Measurements from ENCODE around the gene CHRNB1.

Gene CHRNB1, protein sequence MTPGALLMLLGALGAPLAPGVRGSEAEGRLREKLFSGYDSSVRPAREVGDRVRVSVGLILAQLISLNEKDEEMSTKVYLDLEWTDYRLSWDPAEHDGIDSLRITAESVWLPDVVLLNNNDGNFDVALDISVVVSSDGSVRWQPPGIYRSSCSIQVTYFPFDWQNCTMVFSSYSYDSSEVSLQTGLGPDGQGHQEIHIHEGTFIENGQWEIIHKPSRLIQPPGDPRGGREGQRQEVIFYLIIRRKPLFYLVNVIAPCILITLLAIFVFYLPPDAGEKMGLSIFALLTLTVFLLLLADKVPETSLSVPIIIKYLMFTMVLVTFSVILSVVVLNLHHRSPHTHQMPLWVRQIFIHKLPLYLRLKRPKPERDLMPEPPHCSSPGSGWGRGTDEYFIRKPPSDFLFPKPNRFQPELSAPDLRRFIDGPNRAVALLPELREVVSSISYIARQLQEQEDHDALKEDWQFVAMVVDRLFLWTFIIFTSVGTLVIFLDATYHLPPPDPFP

DNA sequence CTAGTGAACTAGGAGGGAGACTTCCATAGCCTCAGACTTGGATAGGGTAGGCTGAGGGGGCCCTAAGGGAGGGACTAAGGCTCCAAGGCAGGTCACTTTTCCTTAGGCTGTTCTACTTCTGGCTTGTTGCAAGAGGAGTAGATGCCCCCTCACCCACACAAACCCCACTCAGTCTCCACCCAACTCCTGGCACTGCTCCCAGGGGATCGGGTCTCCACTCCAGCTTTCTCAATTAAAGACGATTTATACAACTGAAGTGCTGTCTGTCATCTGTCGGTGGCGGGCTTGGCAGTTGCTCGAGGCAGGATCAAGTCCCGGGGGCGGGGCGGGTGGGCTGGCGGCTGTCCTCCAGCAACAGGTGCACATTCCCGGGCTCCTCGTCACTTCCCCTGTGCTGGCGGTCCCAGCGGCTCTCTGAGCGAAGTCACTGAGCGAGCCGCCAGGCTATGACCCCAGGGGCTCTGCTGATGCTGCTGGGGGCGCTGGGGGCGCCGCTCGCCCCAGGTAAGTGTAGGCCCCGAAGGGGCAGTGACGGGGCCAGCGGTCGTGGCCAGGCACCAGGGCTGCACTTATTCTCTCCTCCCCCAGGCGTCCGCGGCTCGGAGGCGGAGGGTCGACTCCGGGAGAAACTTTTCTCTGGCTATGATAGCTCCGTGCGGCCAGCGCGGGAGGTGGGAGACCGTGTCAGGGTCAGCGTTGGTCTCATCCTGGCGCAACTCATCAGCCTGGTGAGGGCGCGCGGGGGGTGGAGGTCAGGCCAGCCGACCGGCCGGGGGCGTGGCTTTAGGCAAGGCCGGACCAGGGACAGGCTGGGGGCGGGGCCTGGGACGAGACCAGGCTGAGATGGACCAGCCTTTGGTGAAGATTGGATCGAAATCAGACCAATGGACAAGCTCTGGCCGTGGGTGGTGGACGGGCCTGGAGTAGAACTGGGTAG, at the start of gene CHRNB1:
Gene CHRNB1, plus strand, starts transcription at position 380 of the 937 bp plus-strand sequence. Its CDS starts 67 bp downstream, at position 447.
- DNase-seq (ENCODE audit: low read depth), result no peak

DNA sequence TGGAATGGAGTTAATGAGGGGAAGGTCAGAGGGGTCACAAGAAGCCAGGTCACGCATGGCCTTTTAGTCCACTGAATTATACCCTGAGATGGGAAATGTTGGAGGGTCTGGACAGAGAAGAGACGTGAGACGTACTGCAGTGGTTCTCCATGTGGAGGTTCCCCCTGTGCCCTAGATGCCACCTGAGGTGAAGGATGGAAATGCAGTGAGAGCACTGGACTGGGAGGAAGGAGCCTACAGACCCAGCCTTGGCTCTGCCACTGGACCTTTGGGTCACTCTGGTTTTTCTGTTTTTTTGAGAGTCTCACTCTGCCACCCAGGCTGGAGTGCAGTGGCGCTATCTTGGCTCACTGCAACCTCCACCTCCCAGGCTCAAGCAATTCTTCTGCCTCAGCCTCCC, 48.7 kb upstream of the CHRNB1 start:
- DNase-seq (ENCODE audit: low read depth), result no peak

DNA sequence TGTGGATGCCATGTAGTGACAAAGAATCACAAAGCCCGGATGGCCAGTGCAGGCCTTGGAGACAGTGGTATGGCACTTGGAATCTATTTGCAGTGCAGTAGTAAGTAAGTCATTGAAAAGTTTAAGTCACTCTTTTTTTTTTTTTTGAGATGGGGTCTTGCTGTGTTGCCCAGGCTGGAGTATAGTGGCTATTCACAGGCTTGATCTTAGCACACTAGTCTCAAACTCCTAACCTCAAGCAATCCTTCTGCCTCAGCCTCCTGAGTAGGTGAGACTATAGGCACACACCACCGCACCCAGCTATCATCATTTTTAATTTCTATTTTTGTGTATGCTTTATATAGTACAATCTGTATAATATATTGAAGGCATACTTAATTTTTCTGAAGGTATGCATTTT, 46.2 kb upstream of the CHRNB1 start:
- DNase-seq (ENCODE audit: low read depth), result no peak

DNA sequence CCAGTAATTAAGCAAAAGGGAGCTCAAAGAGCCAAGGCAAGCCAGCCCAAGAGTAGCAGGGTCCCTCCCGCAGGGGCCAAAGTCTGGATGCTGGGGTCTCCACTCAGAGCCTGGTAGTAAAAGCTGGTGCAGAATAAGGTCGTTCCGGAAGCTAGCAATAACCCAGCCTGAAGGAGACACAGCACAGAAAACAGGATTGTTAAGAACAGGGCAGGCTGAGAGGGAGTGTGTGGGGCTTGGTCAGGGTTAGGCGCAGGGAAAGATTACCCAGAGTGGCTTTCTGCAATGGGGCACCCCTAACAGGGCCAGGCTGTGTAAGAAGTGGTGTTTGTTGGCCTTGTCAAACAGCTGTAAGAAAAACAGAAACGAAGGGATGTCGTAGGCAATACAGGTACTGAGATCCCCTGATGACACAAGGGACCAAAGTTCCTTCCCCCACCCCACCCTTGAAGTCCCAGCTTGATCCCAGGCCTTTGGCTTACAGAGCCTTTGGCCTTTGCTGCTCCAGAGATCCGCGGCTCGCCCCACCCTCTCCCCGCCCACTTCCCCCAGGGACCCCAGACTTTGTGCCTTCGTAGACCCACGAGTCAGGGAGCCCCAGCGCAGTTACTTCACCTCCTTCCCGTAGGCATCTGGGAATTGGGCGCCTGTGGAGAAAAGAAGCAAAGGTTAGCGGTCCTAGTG, 41.7 kb upstream of the CHRNB1 start:
- no peak for DNase-seq (ENCODE audit: low read depth)

DNA sequence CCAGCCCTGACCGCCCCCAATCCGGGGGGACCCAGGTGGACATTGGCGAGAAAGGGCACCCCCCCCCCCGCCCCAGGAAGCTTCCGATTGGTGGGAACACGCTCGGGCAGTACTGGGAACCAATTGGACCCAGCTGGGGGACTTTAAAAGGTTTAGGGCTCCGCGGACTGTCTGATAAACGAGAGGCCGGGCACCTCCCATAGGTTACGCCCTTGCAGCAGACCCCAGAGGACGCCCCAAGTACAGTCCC, 41.2 kb upstream of the CHRNB1 start:
- no peak for DNase-seq (ENCODE audit: low read depth)

DNA sequence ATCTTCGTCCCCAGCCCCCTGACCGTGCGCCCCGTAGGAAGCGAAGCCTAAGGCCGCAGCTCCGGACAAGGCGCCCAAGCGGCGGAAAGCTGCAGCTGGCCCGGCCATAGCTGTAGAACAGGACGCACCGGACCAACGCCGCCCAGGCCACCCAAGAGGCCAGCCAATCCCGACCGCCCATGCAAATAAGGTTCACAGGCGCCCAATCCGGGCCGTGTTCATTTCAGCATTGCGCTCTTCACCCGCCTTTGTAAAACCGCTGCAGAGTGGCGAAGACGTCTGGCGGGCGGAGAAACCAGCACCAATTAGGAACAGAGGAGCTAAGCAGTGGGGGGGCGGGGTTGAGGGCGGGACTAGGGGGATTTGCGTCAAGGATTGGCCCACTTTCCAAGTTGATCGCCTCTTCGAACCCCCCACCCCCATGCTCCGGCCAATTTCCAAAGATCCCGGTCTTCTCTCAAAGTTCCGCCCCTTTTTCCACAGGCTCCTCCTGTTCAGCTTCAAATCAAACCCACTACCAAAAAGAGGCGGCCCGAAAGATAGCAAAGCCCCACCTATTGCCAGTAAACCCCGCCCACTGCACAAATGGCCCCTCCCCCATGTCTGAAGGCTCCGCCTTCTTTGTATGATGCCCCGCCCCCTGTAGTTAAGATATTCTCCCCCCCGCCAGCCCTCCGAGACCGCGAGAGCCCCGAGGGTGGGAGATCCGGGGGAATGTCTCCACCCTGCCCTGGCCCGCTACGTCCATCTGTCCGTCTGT, 40.7 kb upstream of the CHRNB1 start, which contains the start of gene TMEM256:
Gene TMEM256, minus strand, starts transcription at position 121 of the 760 bp plus-strand sequence. Its CDS starts 13 bp downstream, at position 108.
- DNase-seq (ENCODE audit: low read depth), result peak; percentile 98

DNA sequence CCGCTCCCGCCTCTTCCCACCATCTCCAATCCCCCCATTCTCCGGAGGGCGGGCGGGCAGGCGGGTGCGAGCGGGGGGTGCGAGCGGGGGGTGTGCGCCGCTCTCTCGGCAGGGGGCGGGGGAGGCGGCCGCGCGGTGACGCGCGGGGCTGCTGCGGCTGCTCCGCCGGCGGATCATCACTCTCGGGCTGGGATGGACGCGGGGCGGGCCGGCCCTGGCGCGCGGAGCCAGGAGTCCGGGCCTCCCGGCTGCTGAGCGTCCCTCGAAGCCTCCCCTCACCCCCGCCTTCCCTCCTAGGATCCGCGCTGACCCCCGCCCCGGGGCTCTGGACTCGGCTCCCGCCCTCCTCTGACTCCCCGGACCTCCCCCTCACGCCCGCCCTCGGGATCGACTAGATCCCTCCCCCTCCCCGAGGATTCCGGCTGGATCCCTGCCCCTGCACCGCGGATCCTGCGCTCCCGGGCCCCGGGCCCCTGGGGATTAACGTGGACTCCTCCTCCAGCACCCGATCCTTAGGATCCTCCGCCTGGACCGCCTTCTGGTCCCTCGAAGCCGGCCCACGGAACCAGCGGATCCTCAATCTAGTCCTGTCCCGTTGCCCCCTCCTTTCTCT, 40.0 kb upstream of the CHRNB1 start:
- DNase-seq (ENCODE audit: low read depth), result no peak

DNA sequence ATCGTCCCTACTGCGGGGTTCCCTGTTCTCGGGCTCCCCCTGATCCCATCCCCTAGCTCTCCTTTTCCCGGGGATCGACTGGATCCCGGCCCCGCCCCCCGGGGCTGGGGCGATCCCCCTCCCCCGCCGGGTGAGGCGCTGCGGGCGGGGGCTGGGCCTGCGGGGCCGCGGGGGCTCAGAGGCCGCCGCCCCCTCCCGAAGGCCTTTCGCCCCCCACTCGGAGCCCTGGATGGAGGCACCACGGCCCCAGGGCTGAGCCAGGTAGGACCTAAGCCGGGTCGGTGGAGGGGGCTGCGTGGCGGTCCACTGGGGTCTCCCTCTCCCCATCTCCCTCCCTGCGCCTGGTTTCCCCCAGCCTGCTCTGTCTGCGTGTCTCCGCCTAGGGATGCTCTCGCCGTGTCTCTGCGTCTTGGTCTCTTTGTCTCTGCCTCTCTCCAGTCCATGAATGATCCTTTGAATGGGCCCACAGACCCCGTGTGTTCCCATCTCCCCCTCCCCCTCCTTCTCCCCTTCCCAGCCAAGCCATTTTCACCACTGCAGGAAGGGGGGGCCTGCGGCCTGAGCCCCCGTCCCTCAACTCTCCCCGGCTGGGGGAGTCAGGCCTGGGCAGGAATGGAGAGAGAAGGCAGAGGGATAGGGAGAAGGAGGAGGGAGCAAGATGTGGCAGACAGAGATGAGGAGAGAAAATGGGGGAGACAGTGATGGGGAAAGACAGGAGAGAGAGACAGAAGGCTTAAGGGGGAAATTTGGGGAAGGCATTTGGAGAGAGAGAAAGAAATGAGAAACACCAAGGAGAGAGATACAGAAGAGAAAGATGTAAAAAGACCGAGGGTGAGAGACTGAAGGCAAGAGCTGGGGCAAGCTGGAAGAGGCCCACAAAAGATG, 39.3 kb upstream of the CHRNB1 start:
- DNase-seq (ENCODE audit: low read depth), result no peak

DNA sequence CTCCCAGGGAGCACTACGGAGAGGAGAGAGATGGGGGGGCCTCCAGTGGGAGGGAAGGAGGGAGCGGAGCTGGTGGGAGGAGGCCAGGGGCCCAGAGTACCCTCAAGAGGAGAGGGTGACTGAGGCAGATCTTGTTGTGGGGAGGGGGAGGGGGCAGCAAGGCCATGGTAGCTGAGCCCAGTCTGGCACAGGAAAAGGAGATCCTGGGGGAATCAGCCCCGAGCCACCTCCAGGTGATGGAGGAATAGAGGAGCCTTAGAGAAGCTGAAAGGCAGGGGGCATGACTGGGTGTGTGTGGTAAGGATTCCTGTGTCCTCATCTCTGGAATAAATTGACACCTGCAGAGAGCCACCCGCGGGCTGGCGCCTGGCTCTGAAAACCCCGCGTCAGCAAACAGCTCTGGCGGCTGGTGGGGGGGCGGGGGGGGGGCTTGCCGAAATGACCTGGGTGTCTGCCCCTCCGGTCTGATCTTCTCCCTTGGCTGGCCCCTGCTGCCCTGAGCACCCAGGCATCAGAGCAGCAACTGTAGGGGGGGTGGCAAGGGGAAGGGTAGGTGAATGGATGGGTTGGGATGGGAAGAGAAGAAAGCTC, 38.5 kb upstream of the CHRNB1 start:
- no peak for DNase-seq (ENCODE audit: low read depth)

DNA sequence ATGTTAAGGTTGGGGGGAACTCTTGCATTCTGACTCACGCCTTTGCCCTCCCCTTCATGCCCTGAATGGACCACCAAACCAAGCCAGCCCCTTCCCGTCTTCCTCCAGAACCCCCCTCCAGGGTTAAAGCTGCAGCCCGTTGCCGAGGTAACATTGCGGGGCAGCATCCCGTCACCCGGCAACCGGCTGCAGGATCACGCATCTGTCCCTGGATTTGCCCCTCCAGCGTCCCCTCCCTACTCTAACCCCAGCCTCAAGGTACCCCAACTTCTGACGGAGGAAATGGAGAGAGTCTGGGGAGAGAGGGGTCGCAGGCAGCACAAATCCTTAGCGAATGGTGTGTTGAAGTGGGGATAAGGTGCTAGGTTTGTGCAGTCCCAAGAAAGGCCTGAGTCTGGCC, 37.8 kb upstream of the CHRNB1 start:
- no peak for DNase-seq (ENCODE audit: low read depth)

DNA sequence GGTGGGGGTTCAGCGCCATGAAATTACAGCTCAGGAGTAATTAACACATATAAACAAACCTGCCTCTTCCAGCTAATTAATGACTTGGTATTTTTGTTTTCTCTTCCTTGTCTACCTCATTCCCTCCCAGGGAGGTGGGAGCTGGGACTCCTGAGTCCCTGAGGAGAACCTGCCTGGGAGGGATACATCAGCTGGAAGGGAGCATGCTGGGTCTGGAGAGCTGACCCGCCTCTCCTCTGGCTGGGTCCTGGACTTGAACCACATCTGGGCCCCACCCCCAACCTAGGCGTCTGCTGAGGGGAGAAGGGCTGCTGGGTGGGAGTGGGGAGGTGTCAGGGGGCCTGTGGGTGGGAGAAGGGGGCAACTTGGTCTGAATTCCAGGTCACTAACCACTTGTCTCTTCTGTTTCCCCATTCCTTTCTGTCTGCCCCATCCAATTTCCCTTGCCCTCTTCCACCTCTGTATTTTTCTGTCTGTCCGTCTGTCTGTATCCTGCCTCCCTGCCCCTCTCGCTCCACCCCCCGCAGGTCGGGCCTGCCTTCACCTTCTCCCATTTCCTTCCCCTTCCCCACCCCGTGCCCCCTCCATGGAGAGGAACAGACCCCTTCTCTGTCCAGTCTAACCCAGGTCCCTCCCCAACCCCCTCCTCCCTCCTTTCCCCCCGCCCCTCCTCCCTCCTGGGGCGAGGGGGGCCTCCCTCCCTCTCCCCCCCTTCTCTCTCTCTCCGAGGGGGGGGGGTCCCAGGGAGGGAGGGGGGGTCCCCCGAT, 37.2 kb upstream of the CHRNB1 start, which contains the start of gene NLGN2:
Gene NLGN2, plus strand, starts transcription at position 361 of the 767 bp plus-strand sequence. CDS start 411 bp downstream, outside the sequence.
- no peak for DNase-seq (ENCODE audit: low read depth)

DNA sequence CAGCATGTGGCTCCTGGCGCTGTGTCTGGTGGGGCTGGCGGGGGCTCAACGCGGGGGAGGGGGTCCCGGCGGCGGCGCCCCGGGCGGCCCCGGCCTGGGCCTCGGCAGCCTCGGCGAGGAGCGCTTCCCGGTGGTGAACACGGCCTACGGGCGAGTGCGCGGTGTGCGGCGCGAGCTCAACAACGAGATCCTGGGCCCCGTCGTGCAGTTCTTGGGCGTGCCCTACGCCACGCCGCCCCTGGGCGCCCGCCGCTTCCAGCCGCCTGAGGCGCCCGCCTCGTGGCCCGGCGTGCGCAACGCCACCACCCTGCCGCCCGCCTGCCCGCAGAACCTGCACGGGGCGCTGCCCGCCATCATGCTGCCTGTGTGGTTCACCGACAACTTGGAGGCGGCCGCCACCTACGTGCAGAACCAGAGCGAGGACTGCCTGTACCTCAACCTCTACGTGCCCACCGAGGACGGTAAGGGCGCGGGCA, 36.6 kb upstream of the CHRNB1 start:
- DNase-seq (ENCODE audit: low read depth), result no peak

DNA sequence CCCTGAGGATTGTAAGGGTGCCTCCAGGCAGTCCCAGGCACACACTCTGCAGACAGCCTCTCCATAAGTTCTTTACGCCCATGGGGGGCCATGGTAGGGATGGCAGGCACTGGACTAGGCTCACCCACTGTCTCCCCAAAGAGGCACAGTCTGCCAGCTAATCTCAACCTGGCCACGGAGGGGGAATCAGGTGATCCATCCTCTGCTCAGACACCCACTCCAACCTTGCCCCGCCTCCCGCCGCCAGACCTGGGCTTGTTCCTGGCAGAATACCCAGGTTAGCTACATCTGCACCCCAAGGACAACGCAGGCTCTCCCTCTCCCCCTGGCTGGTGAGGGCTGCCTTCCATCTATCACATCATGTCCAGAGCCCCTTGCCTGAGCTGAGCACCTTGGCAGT, 36.0 kb upstream of the CHRNB1 start:
- no peak for DNase-seq (ENCODE audit: low read depth)

DNA sequence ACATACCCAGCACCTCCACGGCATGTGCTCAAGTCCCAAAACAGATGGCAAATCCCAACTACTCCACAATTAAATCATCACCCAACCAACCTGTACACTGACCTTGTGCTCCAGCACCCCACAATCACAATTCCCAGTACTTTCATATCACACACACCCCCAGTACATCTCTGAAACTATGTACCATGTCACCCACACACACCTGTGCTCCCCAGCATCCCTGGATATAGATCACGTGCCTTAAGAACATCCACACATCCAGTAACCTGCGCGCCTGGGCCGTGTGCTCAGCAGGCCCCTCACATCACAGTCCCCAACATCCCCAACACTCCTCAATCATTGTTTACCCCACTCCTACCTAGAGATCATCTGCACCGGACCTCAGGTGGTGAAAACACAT, 35.1 kb upstream of the CHRNB1 start:
- DNase-seq (ENCODE audit: low read depth), result no peak

DNA sequence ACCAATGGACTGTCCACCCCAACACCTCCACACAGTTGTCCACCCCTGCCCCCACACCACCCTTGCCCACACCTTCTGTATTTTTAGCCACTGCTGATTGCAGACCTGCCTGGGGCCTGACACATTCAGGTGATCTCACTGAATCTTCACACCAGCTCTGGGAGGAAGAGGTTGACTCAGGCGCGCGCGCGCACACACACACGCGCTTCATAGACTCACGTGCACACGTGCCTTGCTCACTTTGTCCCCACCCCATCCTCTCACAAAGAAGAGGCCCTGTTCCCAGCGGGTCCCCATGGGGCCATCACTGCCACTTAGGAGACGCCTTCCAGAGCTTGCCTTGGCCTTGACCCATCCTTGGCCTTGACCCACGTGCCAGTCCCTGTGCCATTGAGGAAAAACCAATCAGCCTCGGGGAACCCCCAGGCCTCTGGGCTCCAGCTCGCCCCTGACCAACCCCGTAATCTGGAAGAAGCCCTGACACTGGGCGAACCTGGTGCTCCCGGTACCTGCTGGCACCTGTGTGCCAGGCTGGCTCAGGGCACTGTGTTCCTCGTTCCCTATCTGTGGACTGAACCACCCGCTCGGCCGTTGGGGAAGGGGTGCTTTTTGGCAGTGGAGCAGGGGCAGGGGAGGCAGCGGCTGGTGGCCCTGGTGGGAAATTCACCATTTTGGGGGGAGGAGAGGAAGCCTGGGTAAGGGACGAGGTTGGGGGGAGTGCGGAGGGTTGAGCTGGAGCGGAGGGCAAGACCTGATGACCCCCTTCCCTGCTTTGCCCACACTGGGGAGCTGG, 34.0 kb upstream of the CHRNB1 start:
- DNase-seq (ENCODE audit: low read depth), result no peak

DNA sequence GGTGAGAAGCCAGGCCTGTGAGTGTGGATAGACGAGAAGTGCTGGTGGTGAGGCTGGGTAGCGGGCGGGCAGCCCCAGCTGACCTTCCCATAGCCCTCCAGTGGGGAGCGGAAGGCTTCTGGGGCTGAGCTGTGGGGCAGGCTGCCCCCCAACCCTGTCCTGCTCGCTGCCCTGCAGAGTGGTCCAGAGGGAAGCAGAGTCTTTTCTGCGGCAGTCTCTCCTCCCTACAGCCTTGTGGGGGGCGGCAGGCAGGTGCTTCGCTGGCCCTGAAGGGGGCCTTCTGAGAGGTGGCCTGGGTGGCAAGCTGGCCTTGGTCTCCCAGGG, 33.5 kb upstream of the CHRNB1 start:
- no peak for DNase-seq (ENCODE audit: low read depth)

DNA sequence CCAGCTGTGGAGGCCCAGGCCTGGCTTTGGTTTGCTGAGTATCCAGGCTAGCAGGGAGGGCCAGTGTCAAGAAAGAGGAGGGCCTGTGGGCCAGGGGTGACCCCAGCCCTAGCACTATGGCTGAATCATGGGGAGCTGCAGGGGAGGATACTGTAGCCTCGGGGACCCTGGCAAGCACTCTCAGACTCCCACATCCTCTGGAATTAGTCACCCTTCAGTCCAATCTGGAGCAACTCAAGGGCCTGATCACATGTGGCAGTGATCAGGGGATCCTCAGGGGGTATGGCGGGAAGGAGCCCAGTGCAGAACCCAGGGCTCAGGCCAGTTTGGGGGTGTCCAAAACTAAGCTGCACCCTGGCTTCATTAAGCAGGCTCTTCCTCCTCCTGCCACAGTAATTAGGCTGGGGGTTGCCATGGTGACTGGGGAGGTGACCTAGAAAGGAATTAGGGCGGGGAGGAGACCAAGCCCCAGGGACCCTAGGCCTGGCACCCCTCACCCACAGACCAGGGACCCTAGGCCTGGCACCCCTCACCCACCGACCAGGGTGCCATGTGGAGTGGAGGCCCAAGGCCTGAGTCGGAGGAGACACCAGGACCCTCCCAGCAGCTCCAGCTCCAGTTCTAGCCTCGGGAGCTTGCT, 31.4 kb upstream of the CHRNB1 start:
- DNase-seq (ENCODE audit: low read depth), result no peak

DNA sequence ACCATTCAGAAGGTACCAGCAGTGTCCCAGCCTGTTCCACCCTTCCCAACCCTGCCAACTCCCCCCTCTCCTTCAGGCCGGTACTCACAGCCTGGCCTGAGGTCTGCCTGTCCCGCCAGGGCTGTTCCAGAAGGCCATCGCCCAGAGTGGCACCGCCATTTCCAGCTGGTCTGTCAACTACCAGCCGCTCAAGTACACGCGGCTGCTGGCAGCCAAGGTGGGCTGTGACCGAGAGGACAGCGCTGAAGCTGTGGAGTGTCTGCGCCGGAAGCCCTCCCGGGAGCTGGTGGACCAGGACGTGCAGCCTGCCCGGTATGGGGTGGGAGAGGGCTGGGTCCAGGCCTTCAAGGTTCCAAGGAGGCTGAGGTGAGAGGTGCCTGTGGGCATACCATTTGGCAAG, 30.0 kb upstream of the CHRNB1 start:
- no peak for DNase-seq (ENCODE audit: low read depth)

All from HS-5 (cell line).